ENCODE data around the gene PRKN.

DNA sequence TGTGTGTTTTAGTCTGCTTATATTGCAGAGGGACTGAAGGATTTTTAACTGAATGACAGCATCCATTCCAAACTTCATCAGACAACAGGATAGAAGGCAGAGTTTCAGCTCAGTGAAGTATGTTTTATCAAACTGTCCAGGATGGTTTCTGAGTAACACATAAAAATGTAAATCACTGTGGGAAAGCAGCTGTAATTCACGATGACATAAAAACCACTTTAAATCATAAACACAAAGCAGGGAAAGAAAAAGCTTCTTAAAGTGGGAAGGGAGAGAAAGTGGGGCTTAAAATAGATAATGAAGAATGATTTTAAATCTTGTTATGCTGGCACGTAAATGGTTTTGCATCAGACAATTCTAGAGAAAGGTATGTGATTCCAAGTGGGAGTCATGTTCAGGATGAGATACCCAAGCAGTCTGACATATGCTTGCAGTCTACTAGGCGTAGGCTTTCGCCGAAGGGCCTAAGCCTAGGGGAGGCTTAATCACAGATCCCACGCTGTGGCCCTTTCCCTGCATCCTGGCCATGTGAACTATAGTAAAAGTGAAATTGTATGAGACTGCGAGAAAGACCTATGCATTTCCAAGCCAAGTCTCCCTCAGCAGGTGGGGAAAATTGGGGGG is 610.6 kb downstream of the PRKN start:
- TF ChIP-seq, protein P1, sequence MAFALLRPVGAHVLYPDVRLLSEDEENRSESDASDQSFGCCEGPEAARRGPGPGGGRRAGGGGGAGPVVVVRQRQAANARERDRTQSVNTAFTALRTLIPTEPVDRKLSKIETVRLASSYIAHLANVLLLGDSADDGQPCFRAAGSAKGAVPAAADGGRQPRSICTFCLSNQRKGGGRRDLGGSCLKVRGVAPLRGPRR (CRISPR knock-in tag; IDR thresholded peaks at IDR 0.05), result no peak
- TF ChIP-seq HOXB6 (CRISPR knock-in tag; IDR thresholded peaks at IDR 0.05; ENCODE audit: borderline replicate concordance) (no peak), EP300 (IDR thresholded peaks at IDR 0.05; ENCODE audit: low read length) (no peak)
- TF ChIP-seq, protein P2, sequence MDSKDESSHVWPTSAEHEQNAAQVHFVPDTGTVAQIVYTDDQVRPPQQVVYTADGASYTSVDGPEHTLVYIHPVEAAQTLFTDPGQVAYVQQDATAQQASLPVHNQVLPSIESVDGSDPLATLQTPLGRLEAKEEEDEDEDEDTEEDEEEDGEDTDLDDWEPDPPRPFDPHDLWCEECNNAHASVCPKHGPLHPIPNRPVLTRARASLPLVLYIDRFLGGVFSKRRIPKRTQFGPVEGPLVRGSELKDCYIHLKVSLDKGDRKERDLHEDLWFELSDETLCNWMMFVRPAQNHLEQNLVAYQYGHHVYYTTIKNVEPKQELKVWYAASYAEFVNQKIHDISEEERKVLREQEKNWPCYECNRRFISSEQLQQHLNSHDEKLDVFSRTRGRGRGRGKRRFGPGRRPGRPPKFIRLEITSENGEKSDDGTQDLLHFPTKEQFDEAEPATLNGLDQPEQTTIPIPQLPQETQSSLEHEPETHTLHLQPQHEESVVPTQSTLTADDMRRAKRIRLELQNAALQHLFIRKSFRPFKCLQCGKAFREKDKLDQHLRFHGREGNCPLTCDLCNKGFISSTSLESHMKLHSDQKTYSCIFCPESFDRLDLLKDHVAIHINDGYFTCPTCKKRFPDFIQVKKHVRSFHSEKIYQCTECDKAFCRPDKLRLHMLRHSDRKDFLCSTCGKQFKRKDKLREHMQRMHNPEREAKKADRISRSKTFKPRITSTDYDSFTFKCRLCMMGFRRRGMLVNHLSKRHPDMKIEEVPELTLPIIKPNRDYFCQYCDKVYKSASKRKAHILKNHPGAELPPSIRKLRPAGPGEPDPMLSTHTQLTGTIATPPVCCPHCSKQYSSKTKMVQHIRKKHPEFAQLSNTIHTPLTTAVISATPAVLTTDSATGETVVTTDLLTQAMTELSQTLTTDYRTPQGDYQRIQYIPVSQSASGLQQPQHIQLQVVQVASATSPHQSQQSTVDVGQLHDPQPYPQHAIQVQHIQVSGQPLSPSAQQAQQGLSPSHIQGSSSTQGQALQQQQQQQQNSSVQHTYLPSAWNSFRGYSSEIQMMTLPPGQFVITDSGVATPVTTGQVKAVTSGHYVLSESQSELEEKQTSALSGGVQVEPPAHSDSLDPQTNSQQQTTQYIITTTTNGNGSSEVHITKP (IDR thresholded peaks at IDR 0.05; ENCODE audit: partially characterized antibody), result no peak
